HG03108 (cell line): ENCODE measurements around the gene RPL36.
A peak's percentile ranks its signal among the peaks of the same experiment; 100 is the strongest.

ENCODE experiments used
- ATAC-seq: cut with Tn5 transposase; IDR thresholded peaks from one replicate; pipeline ENCODE4 v1.9.1; 2021; ENCODE audit warnings: moderate library complexity; ENCODE audit not compliant: unreplicated experiment

The RPL36 gene

GRCh38 chr19:5673752-5674151, 16.3 kb upstream of the RPL36 start:
- no peak for ATAC-seq

- no peak for ATAC-seq
These were observed 15.4 kb upstream of the RPL36 start for GRCh38 chr19:5674714-5675113.

GRCh38 chr19:5676105-5676771, 13.9 kb upstream of the RPL36 start:
- ATAC-seq = no peak

- ATAC-seq = no peak
These were observed 13.4 kb upstream of the RPL36 start for GRCh38 chr19:5676772-5677105.

GRCh38 chr19:5677136-5677535, 13.0 kb upstream of the RPL36 start:
- no peak for ATAC-seq

GRCh38 chr19:5677580-5677979, 12.5 kb upstream of the RPL36 start:
- ATAC-seq = no peak

GRCh38 chr19:5678071-5678718, 11.9 kb upstream of the RPL36 start:
- no peak for ATAC-seq

- ATAC-seq = no peak
These were observed 10.6 kb upstream of the RPL36 start for GRCh38 chr19:5679289-5680083.

- no peak for ATAC-seq
These were observed 10.0 kb upstream of the RPL36 start for GRCh38 chr19:5680084-5680436.

GRCh38 chr19:5680437-5681368, 9.4 kb upstream of the RPL36 start, which contains the start of the genes HSD11B1L and MICOS13:
Gene HSD11B1L (plus strand): TSS chr19:5681027. CDS start chr19:5684833, 3,806 bp downstream.
Gene MICOS13 (minus strand): TSS chr19:5680516. CDS start chr19:5680486, 30 bp downstream.
- ATAC-seq = peak; percentile 84

GRCh38 chr19:5681391-5682106, 8.5 kb upstream of the RPL36 start:
- ATAC-seq = no peak

GRCh38 chr19:5682107-5682482, 8.0 kb upstream of the RPL36 start:
- ATAC-seq = no peak

GRCh38 chr19:5683177-5683886, 6.8 kb upstream of the RPL36 start:
- no peak for ATAC-seq

- ATAC-seq = no peak
These were observed 5.2 kb upstream of the RPL36 start for GRCh38 chr19:5684694-5685430.

- ATAC-seq = no peak
These were observed 3.8 kb upstream of the RPL36 start for GRCh38 chr19:5686326-5686646.

GRCh38 chr19:5686647-5687359, 3.3 kb upstream of the RPL36 start:
- ATAC-seq = peak; percentile 39

GRCh38 chr19:5687360-5688198, 2.5 kb upstream of the RPL36 start:
- no peak for ATAC-seq
